Measurements from ENCODE around the gene DOCK1.
"Not testable (repeated sequence)": the region's sequence is repeated elsewhere in the genome, so short reads cannot be mapped to it uniquely, and the experiment has no call there.

DOCK1 gene

GRCh38 chr10:126932516-126932915 is 27.3 kb downstream of the DOCK1 start:
- FAIRE-seq (no peak), DNase-seq (ENCODE audit: insufficient read length, low spot score) (no peak)
- TF ChIP-seq POLR2AphosphoS5 (IDR thresholded peaks at IDR 0.05; ENCODE audit: low read depth, low read length) (no peak), POLR2A (IDR thresholded peaks at IDR 0.05; ENCODE audit: low read depth, low read length) (no peak), POU2F2 (IDR thresholded peaks at IDR 0.05; ENCODE audit: low read depth, low read length) (no peak), TAF1 (IDR thresholded peaks at IDR 0.05; ENCODE audit: low read depth, low read length) (no peak), SPI1 (IDR thresholded peaks at IDR 0.05; ENCODE audit: low read depth, low read length) (no peak), PAX5 (IDR thresholded peaks at IDR 0.05; ENCODE audit: insufficient read depth, low read length, severe bottlenecking) (no peak)

- FAIRE-seq (no peak), DNase-seq (ENCODE audit: insufficient read length, low spot score) (no peak)
- TF ChIP-seq PAX5 (IDR thresholded peaks at IDR 0.05; ENCODE audit: insufficient read depth, low read length, severe bottlenecking): no peak
- no peak for TF ChIP-seq POU2F2 (IDR thresholded peaks at IDR 0.05; ENCODE audit: low read depth, low read length)
- TF ChIP-seq TAF1 (IDR thresholded peaks at IDR 0.05; ENCODE audit: low read depth, low read length): no peak
Measured at GRCh38 chr10:126933116-126933515, 27.9 kb downstream of the DOCK1 start.

- DNase-seq (ENCODE audit: insufficient read length, low spot score): no peak
Measured at GRCh38 chr10:126935263-126935946, 30.2 kb downstream of the DOCK1 start.

GRCh38 chr10:126937026-126937425 is 31.8 kb downstream of the DOCK1 start:
- no peak for FAIRE-seq
- TF ChIP-seq POLR2AphosphoS5 (IDR thresholded peaks at IDR 0.05; ENCODE audit: low read depth, low read length): no peak
- no peak for TF ChIP-seq TAF1 (IDR thresholded peaks at IDR 0.05; ENCODE audit: low read depth, low read length)
- TF ChIP-seq POU2F2 (IDR thresholded peaks at IDR 0.05; ENCODE audit: low read depth, low read length): no peak
- no peak for TF ChIP-seq SPI1 (IDR thresholded peaks at IDR 0.05; ENCODE audit: low read depth, low read length)
- no peak for TF ChIP-seq PAX5 (IDR thresholded peaks at IDR 0.05; ENCODE audit: insufficient read depth, low read length, severe bottlenecking)
- no peak for TF ChIP-seq POLR2A (IDR thresholded peaks at IDR 0.05; ENCODE audit: low read depth, low read length)
- no peak for DNase-seq (ENCODE audit: insufficient read length, low spot score)

More at GRCh38 chr10:126935263-126935946, 30.2 kb downstream of the DOCK1 start:
- no peak for TF ChIP-seq SPI1 (IDR thresholded peaks at IDR 0.05; ENCODE audit: low read depth, low read length)
- TF ChIP-seq POLR2A (IDR thresholded peaks at IDR 0.05; ENCODE audit: low read depth, low read length): no peak
- no peak for TF ChIP-seq POLR2AphosphoS5 (IDR thresholded peaks at IDR 0.05; ENCODE audit: low read depth, low read length)
- TF ChIP-seq POU2F2 (IDR thresholded peaks at IDR 0.05; ENCODE audit: low read depth, low read length): no peak
- TF ChIP-seq PAX5 (IDR thresholded peaks at IDR 0.05; ENCODE audit: insufficient read depth, low read length, severe bottlenecking): no peak
- TF ChIP-seq TAF1 (IDR thresholded peaks at IDR 0.05; ENCODE audit: low read depth, low read length): no peak
- no peak for FAIRE-seq

- not testable (repeated sequence) for DNase-seq (ENCODE audit: insufficient read length, low spot score); FAIRE-seq
Measured at GRCh38 chr10:126938121-126938520, 32.9 kb downstream of the DOCK1 start.

GRCh38 chr10:126939706-126940105 is 34.5 kb downstream of the DOCK1 start:
- DNase-seq (ENCODE audit: insufficient read length, low spot score): no peak
- TF ChIP-seq PAX5 (IDR thresholded peaks at IDR 0.05; ENCODE audit: insufficient read depth, low read length, severe bottlenecking): no peak
- TF ChIP-seq POLR2A (IDR thresholded peaks at IDR 0.05; ENCODE audit: low read depth, low read length): no peak
- TF ChIP-seq POU2F2 (IDR thresholded peaks at IDR 0.05; ENCODE audit: low read depth, low read length): no peak
- TF ChIP-seq TAF1 (IDR thresholded peaks at IDR 0.05; ENCODE audit: low read depth, low read length): no peak
- TF ChIP-seq POLR2AphosphoS5 (IDR thresholded peaks at IDR 0.05; ENCODE audit: low read depth, low read length): no peak
- TF ChIP-seq SPI1 (IDR thresholded peaks at IDR 0.05; ENCODE audit: low read depth, low read length): no peak
- no peak for FAIRE-seq

GRCh38 chr10:126940670-126941310 is 35.6 kb downstream of the DOCK1 start:
- no peak for TF ChIP-seq SPI1 (IDR thresholded peaks at IDR 0.05; ENCODE audit: low read depth, low read length)
- TF ChIP-seq POU2F2 (IDR thresholded peaks at IDR 0.05; ENCODE audit: low read depth, low read length): no peak
- no peak for TF ChIP-seq POLR2A (IDR thresholded peaks at IDR 0.05; ENCODE audit: low read depth, low read length)
- TF ChIP-seq PAX5 (IDR thresholded peaks at IDR 0.05; ENCODE audit: insufficient read depth, low read length, severe bottlenecking): no peak
- no peak for TF ChIP-seq TAF1 (IDR thresholded peaks at IDR 0.05; ENCODE audit: low read depth, low read length)
- TF ChIP-seq POLR2AphosphoS5 (IDR thresholded peaks at IDR 0.05; ENCODE audit: low read depth, low read length): no peak
- DNase-seq (ENCODE audit: insufficient read length, low spot score) (no peak), FAIRE-seq (no peak)

GRCh38 chr10:126944191-126944590 is 39.0 kb downstream of the DOCK1 start:
- TF ChIP-seq PAX5 (IDR thresholded peaks at IDR 0.05; ENCODE audit: insufficient read depth, low read length, severe bottlenecking) (no peak), POLR2A (IDR thresholded peaks at IDR 0.05; ENCODE audit: low read depth, low read length) (no peak), POU2F2 (IDR thresholded peaks at IDR 0.05; ENCODE audit: low read depth, low read length) (no peak), POLR2AphosphoS5 (IDR thresholded peaks at IDR 0.05; ENCODE audit: low read depth, low read length) (no peak), SPI1 (IDR thresholded peaks at IDR 0.05; ENCODE audit: low read depth, low read length) (no peak), TAF1 (IDR thresholded peaks at IDR 0.05; ENCODE audit: low read depth, low read length) (no peak)
- FAIRE-seq (no peak), DNase-seq (ENCODE audit: insufficient read length, low spot score) (no peak)

GRCh38 chr10:126945351-126946030 is 40.3 kb downstream of the DOCK1 start:
- DNase-seq (ENCODE audit: insufficient read length, low spot score) (no peak), FAIRE-seq (no peak)
- TF ChIP-seq POLR2AphosphoS5 (IDR thresholded peaks at IDR 0.05; ENCODE audit: low read depth, low read length) (no peak), POLR2A (IDR thresholded peaks at IDR 0.05; ENCODE audit: low read depth, low read length) (no peak), TAF1 (IDR thresholded peaks at IDR 0.05; ENCODE audit: low read depth, low read length) (no peak), SPI1 (IDR thresholded peaks at IDR 0.05; ENCODE audit: low read depth, low read length) (no peak), PAX5 (IDR thresholded peaks at IDR 0.05; ENCODE audit: insufficient read depth, low read length, severe bottlenecking) (no peak), POU2F2 (IDR thresholded peaks at IDR 0.05; ENCODE audit: low read depth, low read length) (no peak)

All from GM12891 (cell line).